GM18505 (cell line): ENCODE data around the gene PLA2G4C.

Experiments used
- ATAC-seq: cut with Tn5 transposase; IDR thresholded peaks from one replicate; pipeline ENCODE4 v1.9.1; 2021; ENCODE audit not compliant: unreplicated experiment
- POLR2A ChIP-seq: IDR thresholded peaks from 4 replicates; pipeline ENCODE4 v1.6.1; 2011; ENCODE audit warnings: borderline replicate concordance; ENCODE audit not compliant: insufficient read depth, insufficient read length; ENCODE audit errors: extremely low read depth

Gene PLA2G4C

DNA sequence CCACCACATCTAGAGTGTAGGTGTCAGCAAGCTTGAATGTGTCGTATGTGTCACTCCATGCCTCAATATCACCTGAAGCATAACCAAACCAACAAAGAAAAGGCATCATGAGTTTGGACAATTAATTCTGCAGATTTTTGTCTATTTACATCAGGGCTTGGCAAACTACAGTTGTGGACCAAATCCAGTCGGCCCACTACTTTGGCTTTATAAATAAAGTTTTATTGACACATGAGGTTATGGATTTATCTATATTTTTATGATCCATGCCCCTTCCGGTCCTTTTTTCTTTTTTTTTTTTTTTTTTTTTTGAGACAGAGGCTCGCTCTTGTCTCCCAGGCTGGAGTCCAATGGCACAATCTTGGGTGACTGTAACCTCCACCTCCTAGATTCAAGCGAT, 57.5 kb downstream of the PLA2G4C start:
- ATAC-seq: no peak
- TF ChIP-seq POLR2A: no peak

- no peak for TF ChIP-seq POLR2A
- no peak for ATAC-seq
Observed at GRCh38 chr19:48051335-48052033, 59.1 kb downstream of the PLA2G4C start.

GRCh38 chr19:48044561-48044960, 66.1 kb downstream of the PLA2G4C start:
- ATAC-seq: no peak

GRCh38 chr19:48043675-48044258, 66.8 kb downstream of the PLA2G4C start, which contains the start of gene CABP5:
Gene CABP5 (minus strand): TSS chr19:48044079. CDS start chr19:48043922, 157 bp downstream.
- no peak for TF ChIP-seq POLR2A
- no peak for ATAC-seq

More at GRCh38 chr19:48044561-48044960, 66.1 kb downstream of the PLA2G4C start:
- no peak for TF ChIP-seq POLR2A

DNA sequence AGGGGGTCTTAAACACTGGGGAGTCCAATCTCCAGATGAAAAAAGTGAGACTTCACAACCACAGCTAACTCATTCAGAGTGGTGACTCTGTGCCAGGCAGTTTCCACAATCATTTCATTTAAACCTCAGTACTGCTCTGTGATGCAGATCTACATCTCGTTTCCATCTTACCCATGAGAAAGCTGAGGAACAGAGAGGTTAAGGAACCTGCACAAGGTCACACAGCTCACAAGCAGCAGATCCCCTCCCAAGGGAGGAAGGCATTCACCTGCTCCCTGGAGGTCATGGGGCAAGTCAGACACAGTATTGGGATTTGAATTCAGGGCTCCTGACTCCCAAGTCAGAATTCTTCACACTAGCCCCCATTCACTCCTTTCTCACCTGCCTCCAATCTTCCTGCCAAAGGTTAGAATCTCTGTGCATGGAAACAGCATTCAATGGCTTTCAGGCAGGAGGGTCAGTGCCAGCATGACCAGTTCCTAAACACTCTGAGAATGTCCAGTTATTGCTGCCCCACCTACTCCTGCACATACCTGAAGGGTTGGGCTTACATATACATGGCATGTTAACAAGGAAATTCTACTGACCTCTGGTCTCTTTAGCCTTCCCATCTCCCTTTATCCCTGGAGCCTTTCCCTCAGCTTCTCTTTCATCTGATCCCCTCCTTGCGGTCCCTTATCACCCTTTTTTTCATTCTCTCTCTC, 68.6 kb downstream of the PLA2G4C start:
- no peak for ATAC-seq
- TF ChIP-seq POLR2A: no peak

GRCh38 chr19:48036765-48037164, 73.9 kb downstream of the PLA2G4C start:
- no peak for ATAC-seq
- TF ChIP-seq POLR2A: no peak

- no peak for ATAC-seq
- TF ChIP-seq POLR2A: no peak
Observed at GRCh38 chr19:48033604-48034003, 77.0 kb downstream of the PLA2G4C start.

GRCh38 chr19:48030073-48030472, 80.5 kb downstream of the PLA2G4C start:
- TF ChIP-seq POLR2A: no peak
- no peak for ATAC-seq

DNA sequence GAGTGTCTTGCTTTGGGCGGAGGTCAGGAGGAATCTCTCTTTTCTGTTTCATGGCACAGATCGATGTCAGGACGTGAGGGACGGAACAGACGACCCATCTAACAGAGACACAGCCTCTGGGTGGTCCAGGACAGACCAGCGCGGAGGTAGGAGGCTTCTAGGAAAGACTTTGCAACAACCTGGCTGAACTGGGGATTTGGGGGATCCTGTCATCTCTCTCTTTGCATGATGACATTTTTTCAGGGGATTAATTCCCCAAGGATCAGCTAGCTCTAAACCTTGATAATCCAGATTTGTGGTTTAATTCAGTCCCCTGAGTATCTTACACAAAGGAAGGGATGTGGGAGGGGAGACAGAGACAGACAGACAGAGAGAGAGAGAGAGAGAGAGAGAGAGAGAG, 81.2 kb downstream of the PLA2G4C start:
- no peak for ATAC-seq
- no peak for TF ChIP-seq POLR2A

DNA sequence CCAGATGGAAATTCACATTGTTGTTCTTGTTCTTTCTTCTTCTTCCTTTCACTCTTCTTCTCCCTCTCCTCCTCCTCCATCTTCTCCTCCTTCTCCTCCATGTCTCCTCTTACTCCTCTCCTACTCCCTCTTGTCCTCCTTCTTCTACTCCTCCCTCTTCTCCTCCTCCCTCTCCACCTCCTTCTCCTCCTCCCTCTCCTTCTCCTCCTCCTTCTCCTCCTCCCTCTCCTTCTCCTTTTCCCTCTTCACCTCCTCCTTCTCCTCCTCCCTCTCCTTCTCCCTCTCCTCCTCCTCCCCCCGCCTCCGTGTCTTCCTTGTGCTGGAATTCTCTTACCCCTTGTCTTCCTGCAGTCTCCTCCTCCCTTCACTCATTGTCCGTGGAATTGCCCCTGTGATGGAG, 85.1 kb downstream of the PLA2G4C start:
- ATAC-seq: no peak
- TF ChIP-seq POLR2A: no peak

- ATAC-seq: no peak
- TF ChIP-seq POLR2A: no peak
Observed at GRCh38 chr19:48023518-48023917, 87.1 kb downstream of the PLA2G4C start.

DNA sequence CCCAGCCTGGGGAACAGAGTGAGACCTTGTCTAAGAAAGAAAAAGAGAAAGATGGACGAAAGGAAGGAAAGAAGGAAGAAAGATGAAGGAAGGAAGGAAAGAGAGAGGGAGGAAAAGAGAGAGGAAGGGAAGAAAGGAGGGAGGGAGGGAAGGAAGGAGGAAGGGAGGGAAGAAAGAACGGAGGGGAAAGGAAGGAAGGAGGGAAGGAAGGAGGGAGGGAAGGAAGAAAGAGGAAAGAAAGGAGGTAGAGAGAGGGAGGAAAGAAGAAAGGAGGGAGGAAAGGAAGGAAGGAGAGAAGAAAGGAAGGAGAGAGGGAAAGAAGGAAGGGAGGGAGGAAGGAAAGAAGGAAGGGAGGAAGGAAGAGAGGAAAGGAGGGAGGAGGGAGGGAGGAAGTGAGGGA, 87.6 kb downstream of the PLA2G4C start:
- ATAC-seq: no peak
- TF ChIP-seq POLR2A: no peak

GRCh38 chr19:48020686-48021085, 89.9 kb downstream of the PLA2G4C start:
- ATAC-seq: no peak
- TF ChIP-seq POLR2A: no peak

DNA sequence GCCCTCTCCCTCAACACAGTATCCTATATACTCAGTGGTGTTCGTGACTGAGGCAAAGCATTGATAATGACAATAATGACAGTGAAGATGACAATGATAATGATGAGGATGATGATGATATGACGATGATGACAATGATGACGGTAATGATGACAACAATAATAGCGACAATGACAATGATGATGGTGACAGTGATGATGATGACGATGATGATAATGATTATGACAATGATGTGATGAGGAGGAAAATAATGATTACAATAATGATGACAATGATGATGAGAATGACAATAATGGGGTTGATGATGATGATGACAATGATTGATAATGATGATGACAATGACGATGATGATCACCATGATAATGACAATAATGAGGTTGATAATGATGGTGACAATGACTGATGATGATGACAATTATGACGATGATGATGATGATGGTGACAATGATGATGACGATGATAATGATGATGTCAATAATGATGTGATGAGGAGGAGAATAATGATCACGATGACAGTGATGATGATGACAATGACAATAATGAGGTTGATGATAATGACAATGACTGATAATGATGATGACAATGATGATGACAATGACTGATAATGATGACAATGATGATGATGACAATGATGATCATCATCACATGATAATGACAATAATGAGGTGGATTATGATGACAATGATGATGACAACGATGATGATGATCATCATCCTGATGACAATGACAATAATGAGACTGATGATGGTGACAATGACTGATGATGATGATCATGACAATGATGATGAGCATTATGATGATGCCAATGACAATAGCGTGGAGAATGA, 99.5 kb downstream of the PLA2G4C start:
- TF ChIP-seq POLR2A: no peak
- no peak for ATAC-seq

DNA sequence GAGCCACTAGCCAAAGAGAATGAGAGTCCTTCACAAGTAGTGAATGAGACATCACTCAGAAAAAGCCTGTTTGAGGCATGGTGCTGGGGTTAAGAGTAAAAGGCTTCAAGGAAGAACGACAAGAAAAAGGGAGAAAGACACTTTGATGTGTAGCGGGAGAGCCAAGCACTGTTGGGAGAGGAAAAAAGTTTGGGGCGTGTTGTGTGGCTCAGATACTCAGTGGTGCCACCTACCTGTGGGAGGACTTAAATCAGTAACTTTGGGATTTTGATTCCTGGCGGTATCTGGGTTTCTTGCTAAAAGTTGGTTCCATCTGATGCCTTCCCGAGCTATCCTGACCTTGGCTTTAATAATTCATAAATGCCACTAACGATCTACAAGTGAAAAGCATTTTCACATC, 103.9 kb downstream of the PLA2G4C start:
- no peak for TF ChIP-seq POLR2A
- no peak for ATAC-seq
